SHP77 (cell line): ENCODE measurements around the gene SNED1.
"Not testable (repeated sequence)": the region's sequence is repeated elsewhere in the genome, so short reads cannot be mapped to it uniquely, and the experiment has no call there.

Experiments used
- DNase-seq, 2 experiments: peaks; one replicate each; lab custom pipeline; 2025; lab: John Stamatoyannopoulos, UW

SNED1 gene

GRCh38 chr2:240972636-240973521, 25.5 kb upstream of the SNED1 start:
- DNase-seq: no peak

- no peak for DNase-seq
Observed at GRCh38 chr2:240974771-240975572, 23.4 kb upstream of the SNED1 start.

GRCh38 chr2:240975903-240976302, 22.5 kb upstream of the SNED1 start:
- DNase-seq: not testable (repeated sequence)

- no peak for DNase-seq
Observed at GRCh38 chr2:240981280-240981679, 17.1 kb upstream of the SNED1 start.

GRCh38 chr2:240981871-240982800, 16.3 kb upstream of the SNED1 start:
- DNase-seq: no peak

GRCh38 chr2:240982821-240983281, 15.6 kb upstream of the SNED1 start:
- DNase-seq: no peak

GRCh38 chr2:240983361-240983995, 14.9 kb upstream of the SNED1 start:
- no peak for DNase-seq

- no peak for DNase-seq
Observed at GRCh38 chr2:240983996-240984498, 14.4 kb upstream of the SNED1 start.

GRCh38 chr2:240985881-240986786, 12.3 kb upstream of the SNED1 start:
- DNase-seq: no peak

- no peak for DNase-seq
Observed at GRCh38 chr2:240986787-240987411, 11.5 kb upstream of the SNED1 start.

GRCh38 chr2:240987588-240987987, 10.8 kb upstream of the SNED1 start:
- no peak for DNase-seq

- no peak for DNase-seq
Observed at GRCh38 chr2:240988146-240988545, 10.3 kb upstream of the SNED1 start.

GRCh38 chr2:240988571-240989271, 9.7 kb upstream of the SNED1 start:
- no peak for DNase-seq

GRCh38 chr2:240989451-240990265, 8.8 kb upstream of the SNED1 start:
- peak; percentile 55 to 79 for DNase-seq

GRCh38 chr2:240990266-240990529, 8.2 kb upstream of the SNED1 start:
- no peak for DNase-seq

GRCh38 chr2:240990726-240991377, 7.6 kb upstream of the SNED1 start:
- no peak for DNase-seq

GRCh38 chr2:240991378-240992263, 6.8 kb upstream of the SNED1 start:
- peak; percentile 75 to 89 for DNase-seq
